B cell (primary cell): ENCODE results near the gene CCDC186.

Source experiments
- CTCF ChIP-seq: fragments of 200-600 bp; IDR thresholded peaks from one replicate; pipeline ENCODE4 v1.8.0; 2022; ENCODE audit warnings: antibody characterized with exemption, mild to moderate bottlenecking
- EZH2 ChIP-seq: IDR thresholded peaks from 2 replicates; pipeline ENCODE4 v1.6.1; 2012; ENCODE audit warnings: borderline replicate concordance, low read depth, mild to moderate bottlenecking, moderate library complexity, low read length; ENCODE audit not compliant: insufficient read depth, poor library complexity, severe bottlenecking

- TF ChIP-seq CTCF (no peak), EZH2 (no peak)
Measured at GRCh38 chr10:114175667-114176066, 1.7 kb upstream of the CCDC186 start.
